ENCODE results near the gene MRPL44.

MRPL44 gene

GRCh38 chr2:223921204-223921603 lies 36.1 kb upstream of the MRPL44 start:
- Histone ChIP-seq H4K20me1 (ENCODE audit: insufficient read depth, low read length) (peaks cover 49% of the 10 kb centered on the region), H3K27me3 (ENCODE audit: low read depth, low read length) (no peaks in the 10 kb centered on the region), H3K9ac (ENCODE audit: low read length) (no peak overlapping the region), H3K4me2 (ENCODE audit: low read length) (no peak overlapping the region), H3K4me3 (ENCODE audit: low read length) (no peak overlapping the region), H3K79me2 (ENCODE audit: low read length) (peaks cover 14% of the 10 kb centered on the region), H3K9me3 (ENCODE audit: insufficient read depth, low read length) (no peaks in the 10 kb centered on the region), H3K27ac (ENCODE audit: low read length) (no peak overlapping the region), H3K4me1 (ENCODE audit: low read length) (no peaks in the 10 kb centered on the region), H2AFZ (ENCODE audit: low read depth, low read length) (no peak overlapping the region), H3K36me3 (replicated peaks; ENCODE audit: low read depth, low read length) (no peaks in the 10 kb centered on the region)
- TF ChIP-seq EZH2phosphoT487 (IDR thresholded peaks at IDR 0.05; ENCODE audit: low read depth), result no peak
- TF ChIP-seq CTCF (IDR thresholded peaks at IDR 0.05; ENCODE audit: low read depth, low read length), result no peak

- Histone ChIP-seq H3K9me3 (ENCODE audit: insufficient read depth, low read length) (peaks cover 5% of the 10 kb centered on the region; the same call in 1 of the 2 replicates), H4K20me1 (ENCODE audit: insufficient read depth, low read length) (peaks cover 49% of the 10 kb centered on the region), H3K9ac (ENCODE audit: low read length) (no peak overlapping the region)
Measured at GRCh38 chr2:223922308-223922707, 35.0 kb upstream of the MRPL44 start.

GRCh38 chr2:223923976-223924375 lies 33.3 kb upstream of the MRPL44 start:
- H3K9me3 ChIP-seq (ENCODE audit: insufficient read depth, low read length), result peaks cover 5% of the 10 kb centered on the region; the same call in 1 of the 2 replicates
- H3K36me3 ChIP-seq (replicated peaks; ENCODE audit: low read depth, low read length), result no peaks in the 10 kb centered on the region
- H3K4me1 ChIP-seq (ENCODE audit: low read length), result no peaks in the 10 kb centered on the region
- no peak overlapping the region for H3K4me3 ChIP-seq (ENCODE audit: low read length)
- H4K20me1 ChIP-seq (ENCODE audit: insufficient read depth, low read length), result peaks cover 47% of the 10 kb centered on the region
- H3K27me3 ChIP-seq (ENCODE audit: low read depth, low read length), result no peaks in the 10 kb centered on the region
- H2AFZ ChIP-seq (ENCODE audit: low read depth, low read length), result no peak overlapping the region
- peaks cover 19% of the 10 kb centered on the region for H3K79me2 ChIP-seq (ENCODE audit: low read length)
- no peak overlapping the region for H3K9ac ChIP-seq (ENCODE audit: low read length)
- no peak for TF ChIP-seq CTCF (IDR thresholded peaks at IDR 0.05; ENCODE audit: low read depth, low read length)
- TF ChIP-seq EZH2phosphoT487 (IDR thresholded peaks at IDR 0.05; ENCODE audit: low read depth), result no peak
- H3K4me2 ChIP-seq (ENCODE audit: low read length), result no peak overlapping the region
- no peak overlapping the region for H3K27ac ChIP-seq (ENCODE audit: low read length)

More at GRCh38 chr2:223922308-223922707, 35.0 kb upstream of the MRPL44 start:
- Histone ChIP-seq H3K27ac (ENCODE audit: low read length) (no peak overlapping the region), H3K4me2 (ENCODE audit: low read length) (no peak overlapping the region), H2AFZ (ENCODE audit: low read depth, low read length) (no peak overlapping the region), H3K36me3 (replicated peaks; ENCODE audit: low read depth, low read length) (no peaks in the 10 kb centered on the region), H3K4me3 (ENCODE audit: low read length) (no peak overlapping the region), H3K4me1 (ENCODE audit: low read length) (no peaks in the 10 kb centered on the region), H3K79me2 (ENCODE audit: low read length) (peaks cover 16% of the 10 kb centered on the region), H3K27me3 (ENCODE audit: low read depth, low read length) (no peaks in the 10 kb centered on the region)
- no peak for TF ChIP-seq EZH2phosphoT487 (IDR thresholded peaks at IDR 0.05; ENCODE audit: low read depth)
- TF ChIP-seq CTCF (IDR thresholded peaks at IDR 0.05; ENCODE audit: low read depth, low read length), result no peak

GRCh38 chr2:223925106-223925505 lies 32.2 kb upstream of the MRPL44 start:
- H4K20me1 ChIP-seq (ENCODE audit: insufficient read depth, low read length), result peaks cover 43% of the 10 kb centered on the region

More at GRCh38 chr2:223925106-223925505, 32.2 kb upstream of the MRPL44 start:
- Histone ChIP-seq H3K9me3 (ENCODE audit: insufficient read depth, low read length) (peaks cover 5% of the 10 kb centered on the region; the same call in 1 of the 2 replicates), H3K79me2 (ENCODE audit: low read length) (peaks cover 14% of the 10 kb centered on the region), H3K27ac (ENCODE audit: low read length) (no peak overlapping the region), H3K4me3 (ENCODE audit: low read length) (no peak overlapping the region), H3K27me3 (ENCODE audit: low read depth, low read length) (no peaks in the 10 kb centered on the region), H2AFZ (ENCODE audit: low read depth, low read length) (no peak overlapping the region), H3K4me2 (ENCODE audit: low read length) (no peak overlapping the region), H3K9ac (ENCODE audit: low read length) (no peak overlapping the region), H3K4me1 (ENCODE audit: low read length) (no peaks in the 10 kb centered on the region), H3K36me3 (replicated peaks; ENCODE audit: low read depth, low read length) (no peaks in the 10 kb centered on the region)
- TF ChIP-seq CTCF (IDR thresholded peaks at IDR 0.05; ENCODE audit: low read depth, low read length) (no peak), EZH2phosphoT487 (IDR thresholded peaks at IDR 0.05; ENCODE audit: low read depth) (no peak)

Measured in OCI-LY3 (cell line).